Duodenal mucosa (tissue), 2 donors: ENCODE results near the gene AKAP13.

Experiments used
- H3K27ac ChIP-seq: one replicate; pipeline ENCODE4 v1.7.0; 2013; ENCODE audit warnings: low read depth, low read length
- H3K27me3 ChIP-seq, 2 donors: one replicate each; pipeline ENCODE4 v1.7.0; 2013; ENCODE audit warnings: low read length in 2 of 2, control low read depth in 1 of 2; ENCODE audit not compliant: insufficient read depth in 2 of 2, control insufficient read depth in 1 of 2
- H3K36me3 ChIP-seq, 2 donors: one replicate each; pipeline ENCODE4 v1.7.0; 2013; ENCODE audit warnings: low read length in 2 of 2, control low read depth in 1 of 2; ENCODE audit not compliant: insufficient read depth in 2 of 2, control insufficient read depth in 1 of 2
- H3K4me1 ChIP-seq, 2 donors: one replicate each; pipeline ENCODE4 v1.7.0; 2013; ENCODE audit warnings: low read length in 2 of 2, control low read depth in 1 of 2; ENCODE audit not compliant: insufficient read depth in 2 of 2, control insufficient read depth in 1 of 2
- H3K4me3 ChIP-seq, 2 donors: one replicate each; pipeline ENCODE4 v1.7.0; 2013; ENCODE audit warnings: low read length in 2 of 2, low read depth in 1 of 2
- H3K9ac ChIP-seq, 2 donors: one replicate each; pipeline ENCODE4 v1.7.0; 2013; ENCODE audit warnings: low read length in 2 of 2, low read depth in 1 of 2
- H3K9me3 ChIP-seq, 2 donors: one replicate each; pipeline ENCODE4 v1.7.0; 2013; ENCODE audit warnings: low read length in 2 of 2, control low read depth in 1 of 2; ENCODE audit not compliant: control insufficient read depth in 1 of 2

AKAP13 gene

DNA sequence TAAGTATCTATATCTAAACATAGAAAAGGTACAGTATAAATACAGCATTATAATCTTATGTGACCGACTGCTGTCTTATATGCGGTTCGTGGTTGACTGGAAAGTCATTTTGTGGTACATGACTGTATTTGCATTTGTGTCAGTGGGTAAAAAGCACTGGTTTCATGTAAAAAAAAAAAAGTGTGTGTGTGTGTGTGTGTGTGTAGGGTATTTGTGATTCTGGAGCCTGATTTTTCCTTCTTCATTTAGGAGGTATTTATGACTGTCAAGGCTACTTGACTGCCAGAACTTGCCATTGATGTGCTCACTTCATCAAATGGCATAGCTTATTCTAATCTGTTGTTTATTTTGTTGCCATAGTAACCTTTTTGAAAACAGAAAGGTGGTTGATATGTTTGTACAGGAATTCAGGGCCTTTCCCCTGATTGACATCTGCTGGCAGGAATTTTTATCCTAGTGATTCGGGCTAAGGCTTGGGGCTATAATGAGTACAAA is 63.2 kb downstream of the AKAP13 start:
- no peaks in the 10 kb centered on the region for H3K9me3 ChIP-seq
- H3K4me1 ChIP-seq: peaks cover 27 to 28% of the 10 kb centered on the region in 2 donors
- H3K27ac ChIP-seq: no peak overlapping the region
- H3K36me3 ChIP-seq: no peaks in the 10 kb centered on the region
- H3K9ac ChIP-seq: peak overlapping the region in 1 of 2 donors; percentile 5
- no peak overlapping the region for H3K4me3 ChIP-seq
- H3K27me3 ChIP-seq: no peaks in the 10 kb centered on the region

DNA sequence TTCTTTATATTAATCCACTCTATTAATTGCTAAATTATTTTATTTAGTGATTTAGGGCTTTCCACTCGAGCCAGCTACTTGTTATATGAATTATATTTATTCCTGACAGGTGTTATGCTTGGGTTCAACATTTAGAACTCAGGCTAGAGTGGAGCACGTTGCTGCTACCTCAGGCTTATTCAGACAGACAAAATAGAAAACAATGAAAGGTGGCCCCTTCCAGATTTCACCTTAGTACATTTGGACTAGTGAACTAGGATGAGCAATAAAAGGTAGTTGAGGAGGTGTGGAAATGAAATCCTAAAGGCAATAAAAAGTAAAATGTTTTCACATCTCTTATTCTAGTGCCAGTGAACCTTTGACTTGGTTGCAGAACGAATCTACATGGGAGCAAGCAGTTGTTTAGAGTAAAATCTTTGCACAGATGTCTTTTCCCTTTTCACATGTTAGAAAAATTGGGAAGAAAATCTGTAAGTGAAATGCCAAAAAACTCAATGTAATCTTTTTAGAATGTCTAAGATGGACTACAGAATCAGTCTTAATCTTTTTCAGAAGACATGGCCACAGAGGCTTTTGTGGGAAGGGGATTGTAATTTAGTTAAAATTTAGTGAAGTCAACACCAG is 63.8 kb downstream of the AKAP13 start:
- Histone ChIP-seq H3K4me1 (peaks cover 27 to 28% of the 10 kb centered on the region in 2 donors), H3K27me3 (no peaks in the 10 kb centered on the region), H3K9ac (no peak overlapping the region), H3K27ac (no peak overlapping the region), H3K36me3 (no peaks in the 10 kb centered on the region), H3K9me3 (no peaks in the 10 kb centered on the region), H3K4me3 (no peak overlapping the region)

DNA sequence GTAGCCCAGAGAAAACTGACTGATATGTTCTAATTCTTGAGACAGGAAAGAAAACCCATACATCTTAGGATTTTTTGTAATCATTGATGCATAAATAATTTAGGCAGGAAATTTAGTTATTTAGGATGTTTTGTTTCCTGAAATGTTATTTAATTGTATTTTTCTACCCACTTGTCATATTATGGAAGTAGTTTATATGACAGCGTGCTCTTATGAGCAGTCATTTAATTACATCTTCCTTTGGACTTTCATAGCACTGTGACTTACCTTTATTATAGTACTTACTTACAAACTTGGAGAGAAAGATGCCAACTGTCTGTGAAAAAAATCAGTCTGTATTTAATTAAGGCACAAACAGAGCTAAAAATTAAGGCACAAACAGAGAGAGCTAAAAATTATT is 65.0 kb downstream of the AKAP13 start:
- H3K4me1 ChIP-seq: peaks cover 27 to 28% of the 10 kb centered on the region in 2 donors
- H3K36me3 ChIP-seq: no peaks in the 10 kb centered on the region
- H3K27me3 ChIP-seq: no peaks in the 10 kb centered on the region
- no peak overlapping the region for H3K27ac ChIP-seq
- H3K9ac ChIP-seq: no peak overlapping the region
- H3K9me3 ChIP-seq: peaks cover 0 to 5% of the 10 kb centered on the region in 2 donors
- H3K4me3 ChIP-seq: no peak overlapping the region

DNA sequence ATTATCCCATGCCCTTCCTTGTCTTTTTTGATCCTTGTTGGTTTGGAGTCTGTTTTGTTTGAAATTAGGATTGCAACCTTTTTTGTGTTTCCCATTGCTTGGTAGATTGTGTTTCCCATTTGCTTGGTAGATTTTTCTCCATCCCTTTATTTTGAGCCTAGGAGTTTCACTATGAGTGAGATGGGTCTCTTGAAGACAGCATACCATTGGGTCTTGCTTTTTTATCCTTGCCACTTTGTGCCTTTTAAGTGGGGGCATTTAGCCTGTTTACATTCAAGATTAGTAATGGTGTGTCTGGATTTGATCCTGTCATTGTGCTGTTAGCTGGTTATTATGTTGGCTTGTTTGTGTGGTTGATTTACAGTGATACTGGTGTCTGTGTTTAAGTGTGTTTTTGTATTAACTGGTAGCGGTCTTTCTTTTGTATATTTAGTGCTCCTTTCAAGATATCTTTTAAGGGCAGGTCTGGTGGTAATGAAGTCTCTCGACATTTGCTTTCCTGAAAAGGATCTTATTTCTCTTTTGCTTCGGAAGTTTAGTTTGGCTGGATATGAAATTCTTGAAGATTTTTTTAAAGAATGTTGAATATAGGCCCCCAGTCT is 70.8 kb downstream of the AKAP13 start:
- Histone ChIP-seq H3K27me3 (no peaks in the 10 kb centered on the region), H3K4me1 (peaks cover 11 to 17% of the 10 kb centered on the region in 2 donors), H3K4me3 (no peak overlapping the region), H3K9me3 (peaks cover 0 to 10% of the 10 kb centered on the region in 2 donors), H3K36me3 (no peaks in the 10 kb centered on the region), H3K9ac (no peak overlapping the region), H3K27ac (no peak overlapping the region)

DNA sequence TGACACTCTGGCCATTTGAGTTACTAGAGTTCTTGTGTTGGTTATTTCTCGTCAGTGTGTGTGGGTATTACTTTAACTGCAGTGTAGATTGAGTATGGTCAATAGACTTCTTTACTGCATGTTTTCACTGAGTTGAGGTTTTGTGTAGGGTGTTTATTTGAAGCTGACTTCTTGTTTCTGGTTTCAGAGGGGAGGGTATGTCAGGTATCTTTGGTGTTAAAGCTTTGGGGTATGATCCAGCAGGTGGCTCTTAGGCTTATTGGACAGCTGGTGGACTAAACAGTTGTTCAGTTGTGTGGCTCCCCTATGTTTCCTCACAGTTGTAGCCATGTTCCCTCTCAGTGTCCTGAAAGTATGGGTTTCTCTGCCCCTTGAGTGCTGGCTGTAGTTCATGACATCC is 72.0 kb downstream of the AKAP13 start:
- Histone ChIP-seq H3K9ac (no peak overlapping the region), H3K4me3 (no peak overlapping the region), H3K4me1 (peaks cover 11 to 17% of the 10 kb centered on the region in 2 donors), H3K27me3 (no peaks in the 10 kb centered on the region), H3K9me3 (peaks cover 0 to 10% of the 10 kb centered on the region in 2 donors), H3K36me3 (no peaks in the 10 kb centered on the region), H3K27ac (no peak overlapping the region)

DNA sequence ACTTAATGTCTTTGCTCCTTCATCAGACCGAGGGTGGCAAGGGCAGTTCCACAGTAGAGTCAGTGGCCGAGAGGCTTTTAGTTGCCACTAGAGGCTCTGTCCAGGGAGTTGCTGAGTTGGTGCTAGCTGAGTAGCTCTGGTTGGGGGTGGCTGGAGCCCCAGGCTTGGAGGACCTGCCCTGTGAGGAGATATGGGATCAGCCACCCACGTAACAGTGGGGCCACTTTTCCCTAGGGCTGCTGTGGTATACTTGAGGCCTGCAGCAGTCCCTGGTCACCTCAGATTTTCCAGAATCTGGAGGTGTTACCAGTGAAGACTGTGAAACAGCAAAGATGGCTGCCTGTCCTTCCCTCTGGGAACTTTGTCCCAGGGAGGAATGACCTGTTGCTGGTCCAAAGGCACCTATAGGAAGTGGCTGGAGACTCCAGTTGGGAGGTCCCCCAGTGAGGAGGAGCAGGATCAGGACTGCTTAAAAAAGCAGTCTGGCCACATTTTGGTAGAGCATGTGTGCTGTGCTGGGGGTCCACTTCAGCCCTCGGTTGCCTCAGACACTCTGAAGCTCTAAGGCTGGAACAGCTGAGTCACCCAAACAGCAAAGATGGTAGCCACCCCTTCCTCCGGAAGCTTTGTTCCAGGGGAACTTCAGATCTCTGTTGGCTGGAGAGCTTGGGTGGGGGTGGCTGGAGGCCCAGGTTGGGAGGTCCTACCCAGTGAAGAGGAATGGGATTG is 72.9 kb downstream of the AKAP13 start:
- Histone ChIP-seq H3K9me3 (peaks cover 0 to 10% of the 10 kb centered on the region in 2 donors), H3K4me3 (no peak overlapping the region), H3K27me3 (no peaks in the 10 kb centered on the region), H3K4me1 (peaks cover 11 to 17% of the 10 kb centered on the region in 2 donors), H3K9ac (no peak overlapping the region), H3K36me3 (no peaks in the 10 kb centered on the region), H3K27ac (no peak overlapping the region)

DNA sequence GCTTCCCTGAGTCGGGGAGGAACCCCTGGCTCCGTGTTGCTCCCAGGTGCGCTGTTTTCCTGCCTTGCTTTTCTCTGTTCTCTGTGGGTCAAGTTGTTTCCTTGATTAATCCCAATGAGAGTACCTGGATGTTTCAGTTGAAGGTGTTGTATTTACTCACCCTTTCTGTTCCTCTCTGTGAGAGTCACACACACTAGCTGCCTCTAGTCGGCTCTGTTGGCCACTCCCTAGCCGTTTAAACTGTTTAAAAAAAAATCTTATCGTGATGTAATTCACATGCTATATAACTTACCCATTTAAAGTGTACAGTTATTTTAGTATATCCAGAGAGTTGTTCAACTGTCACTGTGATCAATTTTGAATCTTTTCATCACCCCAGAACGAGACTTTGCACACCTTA is 74.0 kb downstream of the AKAP13 start:
- H3K27me3 ChIP-seq: no peaks in the 10 kb centered on the region
- H3K9me3 ChIP-seq: peaks cover 0 to 10% of the 10 kb centered on the region in 2 donors
- H3K36me3 ChIP-seq: no peaks in the 10 kb centered on the region
- H3K4me1 ChIP-seq: peaks cover 11 to 17% of the 10 kb centered on the region in 2 donors
- H3K9ac ChIP-seq: no peak overlapping the region
- H3K27ac ChIP-seq: no peak overlapping the region
- H3K4me3 ChIP-seq: no peak overlapping the region

DNA sequence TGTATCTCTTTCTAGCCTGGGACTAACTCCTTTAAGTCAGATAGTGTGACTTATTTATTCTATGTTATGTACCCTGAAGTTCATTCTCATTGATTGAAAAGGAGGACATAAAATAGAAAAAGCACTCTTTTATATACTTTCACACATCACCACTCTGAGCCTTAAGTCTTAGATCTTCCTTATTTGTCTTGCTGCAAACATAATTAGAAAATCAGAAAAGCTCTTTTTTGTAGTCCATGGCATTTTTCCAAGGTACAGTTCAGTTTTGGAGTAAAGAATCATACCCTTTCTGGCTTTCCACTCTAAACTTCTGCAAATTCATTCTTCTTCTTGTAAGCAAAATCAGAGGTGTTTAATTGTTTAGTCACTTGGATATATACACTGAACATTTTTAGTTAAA is 75.5 kb downstream of the AKAP13 start:
- no peak overlapping the region for H3K9ac ChIP-seq
- H3K9me3 ChIP-seq: no peaks in the 10 kb centered on the region
- H3K4me3 ChIP-seq: no peak overlapping the region
- H3K4me1 ChIP-seq: peaks cover 11 to 17% of the 10 kb centered on the region in 2 donors
- H3K27ac ChIP-seq: no peak overlapping the region
- H3K36me3 ChIP-seq: no peaks in the 10 kb centered on the region
- no peaks in the 10 kb centered on the region for H3K27me3 ChIP-seq

DNA sequence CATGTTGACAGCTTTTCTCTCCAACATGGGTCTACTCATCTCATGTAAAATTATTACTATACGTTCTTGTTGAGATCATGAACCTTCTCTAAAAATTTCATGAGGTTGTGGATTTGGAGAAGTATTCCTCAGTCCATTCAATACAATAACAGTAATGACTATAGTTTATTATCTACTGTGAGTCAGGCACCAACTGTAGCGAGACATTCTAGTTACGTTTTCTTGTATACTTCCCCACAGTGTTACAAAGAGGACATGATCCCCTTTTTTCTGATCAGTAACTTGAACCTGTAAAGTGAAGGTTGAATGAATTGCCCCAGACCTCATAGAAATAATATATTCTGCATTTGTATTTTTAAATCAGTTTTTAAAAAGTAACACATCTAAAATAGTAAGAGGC is 76.4 kb downstream of the AKAP13 start:
- Histone ChIP-seq H3K4me3 (no peak overlapping the region), H3K27ac (no peak overlapping the region), H3K27me3 (no peaks in the 10 kb centered on the region), H3K9ac (no peak overlapping the region), H3K4me1 (peaks cover 11 to 17% of the 10 kb centered on the region in 2 donors), H3K36me3 (no peaks in the 10 kb centered on the region), H3K9me3 (no peaks in the 10 kb centered on the region)

DNA sequence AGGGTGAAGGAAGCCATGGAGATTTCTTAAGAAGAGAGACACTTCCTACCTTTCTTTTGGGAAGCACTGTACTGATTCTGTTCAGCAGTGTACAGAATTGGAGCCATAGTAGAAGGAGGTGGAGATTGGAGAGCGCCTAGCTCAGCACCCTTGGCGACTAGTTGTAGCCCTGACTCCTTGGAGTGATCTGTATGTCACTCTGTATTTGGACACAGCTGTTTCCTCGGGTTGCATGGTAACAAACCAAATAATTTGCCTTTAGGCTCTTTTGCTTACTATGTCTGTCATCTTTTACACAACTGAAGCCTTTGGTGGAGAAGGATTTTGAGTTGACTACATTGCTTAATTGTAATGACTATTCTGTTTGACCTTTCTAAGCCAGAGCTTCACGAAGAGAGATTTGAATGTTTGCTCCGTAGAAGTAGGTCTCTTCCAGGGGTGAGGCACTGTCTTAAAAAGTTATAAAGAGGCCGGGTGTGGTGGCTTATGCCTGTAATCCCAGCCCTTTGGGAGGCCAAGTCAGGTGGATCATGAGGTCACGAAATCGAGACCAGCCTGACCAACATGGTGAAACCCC is 77.1 kb downstream of the AKAP13 start:
- no peak overlapping the region for H3K4me3 ChIP-seq
- H3K27ac ChIP-seq: no peak overlapping the region
- H3K9ac ChIP-seq: no peak overlapping the region

More for the DNA sequence above, 77.1 kb downstream of the AKAP13 start:
- no peaks in the 10 kb centered on the region for H3K36me3 ChIP-seq
- H3K4me1 ChIP-seq: peaks cover 11 to 17% of the 10 kb centered on the region in 2 donors
- no peaks in the 10 kb centered on the region for H3K27me3 ChIP-seq
- no peaks in the 10 kb centered on the region for H3K9me3 ChIP-seq
